ENCODE results near the gene PNPLA7.

- TF ChIP-seq POLR2A (IDR thresholded peaks at IDR 0.05), result no peak
- TF ChIP-seq, protein P1, sequence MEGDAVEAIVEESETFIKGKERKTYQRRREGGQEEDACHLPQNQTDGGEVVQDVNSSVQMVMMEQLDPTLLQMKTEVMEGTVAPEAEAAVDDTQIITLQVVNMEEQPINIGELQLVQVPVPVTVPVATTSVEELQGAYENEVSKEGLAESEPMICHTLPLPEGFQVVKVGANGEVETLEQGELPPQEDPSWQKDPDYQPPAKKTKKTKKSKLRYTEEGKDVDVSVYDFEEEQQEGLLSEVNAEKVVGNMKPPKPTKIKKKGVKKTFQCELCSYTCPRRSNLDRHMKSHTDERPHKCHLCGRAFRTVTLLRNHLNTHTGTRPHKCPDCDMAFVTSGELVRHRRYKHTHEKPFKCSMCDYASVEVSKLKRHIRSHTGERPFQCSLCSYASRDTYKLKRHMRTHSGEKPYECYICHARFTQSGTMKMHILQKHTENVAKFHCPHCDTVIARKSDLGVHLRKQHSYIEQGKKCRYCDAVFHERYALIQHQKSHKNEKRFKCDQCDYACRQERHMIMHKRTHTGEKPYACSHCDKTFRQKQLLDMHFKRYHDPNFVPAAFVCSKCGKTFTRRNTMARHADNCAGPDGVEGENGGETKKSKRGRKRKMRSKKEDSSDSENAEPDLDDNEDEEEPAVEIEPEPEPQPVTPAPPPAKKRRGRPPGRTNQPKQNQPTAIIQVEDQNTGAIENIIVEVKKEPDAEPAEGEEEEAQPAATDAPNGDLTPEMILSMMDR (IDR thresholded peaks at IDR 0.05), result no peak
- no peak for TF ChIP-seq POLR2AphosphoS5 (IDR thresholded peaks at IDR 0.05)
Measured at GRCh38 chr9:137531099-137531765, 19.0 kb downstream of the PNPLA7 start.

Data from suprapubic skin (tissue), 4 donors.